PC-3 (cell line): ENCODE results near the gene CKS2. TPM values are rescaled to one million over a fixed set of nuclear protein-coding genes. Genes with fewer than 3 reads are reported as not detected.

Source experiments
- ATAC-seq: fragments of 200-7000 bp; cut with Tn5 transposase; 2 replicates; pipeline ENCODE4 v1.9.1; 2020; ENCODE audit warnings: mild to moderate bottlenecking, moderate library complexity
- BruUV-seq: library from RNA; stranded (reverse); fragments of 400-500 nt; replicated peaks from 2 replicates; lab custom pipeline; 2021; lab: Mats Ljungman, UMichigan
- CTCF ChIA-PET: fragments of 300-600 bp; sonication (Branson Sonifier 250); formaldehyde crosslinking; loops from one replicate; lab custom pipeline; 2022; ENCODE audit warnings: antibody characterized with exemption; lab: Charles Lee
- POLR2A ChIA-PET: fragments of 300-600 bp; sonication (Branson Sonifier 250); formaldehyde crosslinking; loops from one replicate; lab custom pipeline; 2022; ENCODE audit warnings: antibody characterized with exemption; ENCODE audit not compliant: unreplicated experiment; lab: Charles Lee
- DNase-seq: peaks from one replicate; pipeline ENCODE4 v3.0.0-alpha.2; 2015
- H2AFZ ChIP-seq: fragments of 300-600 bp; sonication (generic); 2 replicates; pipeline ENCODE4 v1.6.0; 2016; ENCODE audit warnings: antibody characterized with exemption, low read length
- H3F3A ChIP-seq: fragments of 300-600 bp; sonication (generic); one replicate; pipeline ENCODE4 v1.6.0; 2017; ENCODE audit warnings: antibody characterized with exemption, low read length, control low read depth, mild to moderate bottlenecking; ENCODE audit not compliant: unreplicated experiment
- H3K27ac ChIP-seq: fragments of 300-600 bp; sonication (generic); 2 replicates; pipeline ENCODE4 v1.5.1; 2016; ENCODE audit warnings: mild to moderate bottlenecking, low read length
- H3K27me3 ChIP-seq: fragments of 300-600 bp; sonication (generic); 2 replicates; pipeline ENCODE4 v1.6.1; 2016; ENCODE audit warnings: low read length, mixed read lengths
- H3K36me3 ChIP-seq: fragments of 300-600 bp; sonication (generic); 2 replicates; pipeline ENCODE4 v1.6.1; 2016; ENCODE audit warnings: low read depth, mixed run types, low read length, mixed read lengths
- H3K4me1 ChIP-seq: fragments of 300-600 bp; sonication (generic); 2 replicates; pipeline ENCODE4 v1.5.1; 2016; ENCODE audit warnings: low read length; ENCODE audit not compliant: insufficient read depth
- H3K4me2 ChIP-seq: fragments of 300-600 bp; sonication (generic); 2 replicates; pipeline ENCODE4 v1.6.0; 2016; ENCODE audit warnings: low read length
- H3K4me3 ChIP-seq: fragments of 300-600 bp; sonication (generic); 2 replicates; pipeline ENCODE4 v1.5.1; 2016; ENCODE audit warnings: mild to moderate bottlenecking, low read length, mixed read lengths
- H3K79me2 ChIP-seq: fragments of 300-600 bp; sonication (generic); 2 replicates; pipeline ENCODE4 v1.6.1; 2017; ENCODE audit warnings: low read length, mixed read lengths
- H3K9ac ChIP-seq: fragments of 300-600 bp; sonication (generic); 2 replicates; pipeline ENCODE4 v1.6.0; 2016; ENCODE audit warnings: mild to moderate bottlenecking, low read length
- H3K9me2 ChIP-seq: fragments of 300-600 bp; sonication (generic); replicated peaks from 2 replicates; pipeline ENCODE4 v1.6.1; 2016; ENCODE audit warnings: mixed run types, low read length, mixed read lengths
- H3K9me3 ChIP-seq: fragments of 300-600 bp; sonication (generic); 2 replicates; pipeline ENCODE4 v1.6.1; 2016; ENCODE audit warnings: low read length, mixed read lengths
- H4K20me1 ChIP-seq: fragments of 300-600 bp; sonication (generic); 2 replicates; pipeline ENCODE4 v1.6.1; 2016; ENCODE audit warnings: low read length, mixed read lengths
- EZH2 ChIP-seq: fragments of 300-600 bp; sonication (generic); IDR thresholded peaks from one replicate; pipeline ENCODE4 v1.6.1; 2017; ENCODE audit warnings: antibody characterized with exemption, mild to moderate bottlenecking, low read length; ENCODE audit not compliant: unreplicated experiment
- EZH2phosphoT487 ChIP-seq: fragments of 300-600 bp; sonication (generic); IDR thresholded peaks from 2 replicates; pipeline ENCODE4 v1.6.1; 2018; ENCODE audit warnings: mild to moderate bottlenecking, antibody characterized with exemption, low read length, borderline replicate concordance
- intact Hi-C: fragments of 100-400 bp; cut with micrococcal nuclease; formaldehyde crosslinking; loops from 2 replicates; pipeline ENCODE4 v1.9.0; 2023
- total RNA-seq: library from RNA; depleted of rRNA; stranded (reverse); fragments of >200 nt; gene quantifications from 2 replicates; pipeline ENCODE4 v1.2.3, GENCODE V29; 2014
- TF ChIP-seq, protein P1 (sequence below): fragments of 300-600 bp; sonication (generic); conservative IDR thresholded peaks from 2 replicates; pipeline ENCODE4 v1.5.1; 2017; ENCODE audit warnings: antibody characterized with exemption, low read depth, mild to moderate bottlenecking, low read length

The CKS2 gene
- total RNA-seq, 1 experiment from 2014 or later = 147 TPM

GRCh38 chr9:89346696-89347095, 35.7 kb downstream of the CKS2 start:
- H3K9me2 ChIP-seq = no peaks in the 10 kb centered on the region
- no peaks in the 10 kb centered on the region for H3K4me1 ChIP-seq
- peaks cover 13% of the 10 kb centered on the region for H3K36me3 ChIP-seq
- no peak overlapping the region for H3K27ac ChIP-seq
- no peaks in the 10 kb centered on the region for H3K9me3 ChIP-seq
- ATAC-seq = no peak
- DNase-seq = no peak
- no peak overlapping the region for H2AFZ ChIP-seq
- no peaks in the 10 kb centered on the region for H3F3A ChIP-seq
- no peaks in the 10 kb centered on the region for H4K20me1 ChIP-seq
- POLR2A ChIA-PET = no interaction called here
- no peaks in the 10 kb centered on the region for H3K27me3 ChIP-seq
- TF ChIP-seq, protein P1, sequence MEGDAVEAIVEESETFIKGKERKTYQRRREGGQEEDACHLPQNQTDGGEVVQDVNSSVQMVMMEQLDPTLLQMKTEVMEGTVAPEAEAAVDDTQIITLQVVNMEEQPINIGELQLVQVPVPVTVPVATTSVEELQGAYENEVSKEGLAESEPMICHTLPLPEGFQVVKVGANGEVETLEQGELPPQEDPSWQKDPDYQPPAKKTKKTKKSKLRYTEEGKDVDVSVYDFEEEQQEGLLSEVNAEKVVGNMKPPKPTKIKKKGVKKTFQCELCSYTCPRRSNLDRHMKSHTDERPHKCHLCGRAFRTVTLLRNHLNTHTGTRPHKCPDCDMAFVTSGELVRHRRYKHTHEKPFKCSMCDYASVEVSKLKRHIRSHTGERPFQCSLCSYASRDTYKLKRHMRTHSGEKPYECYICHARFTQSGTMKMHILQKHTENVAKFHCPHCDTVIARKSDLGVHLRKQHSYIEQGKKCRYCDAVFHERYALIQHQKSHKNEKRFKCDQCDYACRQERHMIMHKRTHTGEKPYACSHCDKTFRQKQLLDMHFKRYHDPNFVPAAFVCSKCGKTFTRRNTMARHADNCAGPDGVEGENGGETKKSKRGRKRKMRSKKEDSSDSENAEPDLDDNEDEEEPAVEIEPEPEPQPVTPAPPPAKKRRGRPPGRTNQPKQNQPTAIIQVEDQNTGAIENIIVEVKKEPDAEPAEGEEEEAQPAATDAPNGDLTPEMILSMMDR = no peak
- TF ChIP-seq EZH2 = no peak
- TF ChIP-seq EZH2phosphoT487 = no peak
- CTCF ChIA-PET = no interaction called here
- H3K9ac ChIP-seq = no peak overlapping the region
- no TSS peak for BruUV-seq
- intact Hi-C loops = no loop called here
- no peaks in the 10 kb centered on the region for H3K79me2 ChIP-seq
- no peak overlapping the region for H3K4me3 ChIP-seq
- H3K4me2 ChIP-seq = no peak overlapping the region

DNA sequence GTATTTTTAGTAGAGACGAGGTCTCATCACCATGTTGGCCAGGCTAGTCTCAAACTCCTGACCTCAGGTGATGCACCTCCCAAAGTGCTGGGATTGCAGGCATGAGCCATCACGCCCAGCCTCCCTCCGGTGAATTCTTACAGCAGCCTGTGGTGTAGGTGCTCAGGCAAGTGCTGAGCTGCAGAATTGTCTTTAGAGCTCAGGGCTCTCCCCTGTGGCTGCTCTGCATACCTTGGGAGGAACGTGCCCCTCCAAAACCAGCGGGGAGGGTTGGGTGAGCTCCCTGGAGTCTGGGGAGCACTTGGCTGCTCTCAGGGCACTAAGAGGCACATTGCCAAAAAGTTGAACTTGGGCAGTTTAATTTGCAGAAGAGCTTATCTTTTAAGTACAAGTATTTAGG, 36.7 kb downstream of the CKS2 start:
- Histone ChIP-seq H3K9me3 (no peaks in the 10 kb centered on the region), H3K9ac (no peak overlapping the region), H3K9me2 (no peaks in the 10 kb centered on the region), H3K27ac (no peak overlapping the region), H3K36me3 (peaks cover 4% of the 10 kb centered on the region; the same call in 1 of the 2 replicates), H3K4me2 (no peak overlapping the region), H3F3A (no peaks in the 10 kb centered on the region), H3K4me3 (no peak overlapping the region), H3K79me2 (no peaks in the 10 kb centered on the region), H4K20me1 (no peaks in the 10 kb centered on the region), H3K27me3 (no peaks in the 10 kb centered on the region), H3K4me1 (no peaks in the 10 kb centered on the region), H2AFZ (no peak overlapping the region)
- POLR2A ChIA-PET = no interaction called here
- BruUV-seq = no TSS peak
- no peak for DNase-seq
- CTCF ChIA-PET = no interaction called here
- ATAC-seq = no peak
- intact Hi-C loops = no loop called here
- TF ChIP-seq EZH2phosphoT487 = no peak
- TF ChIP-seq EZH2 = no peak
- TF ChIP-seq, protein P1 = no peak

DNA sequence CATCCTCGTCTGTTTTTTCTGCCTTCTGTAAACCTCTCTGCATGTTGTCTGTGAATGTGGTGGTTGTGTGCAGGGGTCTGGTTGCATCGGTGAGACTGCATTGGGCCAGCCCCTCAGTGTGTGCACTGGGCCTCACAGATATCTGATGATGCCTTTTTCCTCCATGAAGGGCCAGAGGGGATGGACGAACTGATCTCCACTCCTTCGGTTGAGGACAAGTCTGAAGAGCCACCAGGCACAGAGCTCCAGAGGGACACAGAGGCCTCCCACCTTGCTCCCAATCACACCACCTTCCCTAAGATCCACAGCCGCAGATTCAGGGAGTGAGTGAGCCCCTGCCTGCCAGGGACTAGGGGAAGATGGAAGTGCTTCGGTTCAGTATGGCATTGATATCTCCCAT, 38.6 kb downstream of the CKS2 start:
- Histone ChIP-seq H3K9ac (no peak overlapping the region), H2AFZ (no peak overlapping the region), H3K36me3 (peaks cover 2% of the 10 kb centered on the region; the same call in 1 of the 2 replicates), H3F3A (no peaks in the 10 kb centered on the region), H3K4me3 (no peak overlapping the region), H3K27ac (no peak overlapping the region), H3K4me1 (no peaks in the 10 kb centered on the region), H3K9me3 (no peaks in the 10 kb centered on the region), H3K4me2 (no peak overlapping the region), H4K20me1 (no peaks in the 10 kb centered on the region), H3K9me2 (no peaks in the 10 kb centered on the region), H3K79me2 (no peaks in the 10 kb centered on the region), H3K27me3 (no peaks in the 10 kb centered on the region)
- DNase-seq = no peak
- intact Hi-C loops = no loop called here
- ChIA-PET CTCF (no interaction called here), POLR2A (no interaction called here)
- TF ChIP-seq, protein P1 = no peak
- no peak for TF ChIP-seq EZH2phosphoT487
- no peak for TF ChIP-seq EZH2
- BruUV-seq = no TSS peak
- ATAC-seq = no peak
